GM21576 (cell line): ENCODE data around the gene EXOC6.

Experiments used
- ATAC-seq: cut with Tn5 transposase; IDR thresholded peaks from one replicate; pipeline ENCODE4 v1.9.1; 2021; ENCODE audit warnings: mild to moderate bottlenecking, moderate library complexity; ENCODE audit not compliant: unreplicated experiment

Gene EXOC6

DNA sequence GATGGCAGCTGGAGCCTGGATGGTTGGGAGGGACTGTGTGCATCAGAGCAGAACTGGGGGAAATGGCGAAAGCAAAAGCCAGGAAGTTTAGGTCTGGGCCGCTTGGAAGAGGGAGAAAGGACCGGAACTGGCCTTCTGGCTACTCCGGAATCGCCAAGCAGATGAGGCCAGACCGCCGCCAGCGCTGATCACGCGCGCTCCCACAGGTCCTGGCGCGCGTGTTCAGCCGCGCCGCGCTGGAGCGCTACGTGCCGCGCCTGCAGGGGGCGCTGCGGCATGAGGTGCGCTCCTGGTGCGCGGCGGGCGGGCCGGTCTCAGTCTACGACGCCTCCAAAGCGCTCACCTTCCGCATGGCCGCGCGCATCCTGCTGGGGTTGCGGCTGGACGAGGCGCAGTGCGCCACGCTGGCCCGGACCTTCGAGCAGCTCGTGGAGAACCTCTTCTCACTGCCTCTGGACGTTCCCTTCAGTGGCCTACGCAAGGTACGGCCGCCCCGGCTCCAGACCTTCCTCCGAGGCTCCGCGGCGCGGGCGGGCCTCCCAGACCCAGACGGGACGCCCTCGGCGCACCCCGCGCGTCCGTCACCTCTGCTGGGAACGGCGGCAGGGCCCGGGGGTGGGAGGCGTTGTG lies 214.3 kb downstream of the EXOC6 start:
- ATAC-seq: no peak

DNA sequence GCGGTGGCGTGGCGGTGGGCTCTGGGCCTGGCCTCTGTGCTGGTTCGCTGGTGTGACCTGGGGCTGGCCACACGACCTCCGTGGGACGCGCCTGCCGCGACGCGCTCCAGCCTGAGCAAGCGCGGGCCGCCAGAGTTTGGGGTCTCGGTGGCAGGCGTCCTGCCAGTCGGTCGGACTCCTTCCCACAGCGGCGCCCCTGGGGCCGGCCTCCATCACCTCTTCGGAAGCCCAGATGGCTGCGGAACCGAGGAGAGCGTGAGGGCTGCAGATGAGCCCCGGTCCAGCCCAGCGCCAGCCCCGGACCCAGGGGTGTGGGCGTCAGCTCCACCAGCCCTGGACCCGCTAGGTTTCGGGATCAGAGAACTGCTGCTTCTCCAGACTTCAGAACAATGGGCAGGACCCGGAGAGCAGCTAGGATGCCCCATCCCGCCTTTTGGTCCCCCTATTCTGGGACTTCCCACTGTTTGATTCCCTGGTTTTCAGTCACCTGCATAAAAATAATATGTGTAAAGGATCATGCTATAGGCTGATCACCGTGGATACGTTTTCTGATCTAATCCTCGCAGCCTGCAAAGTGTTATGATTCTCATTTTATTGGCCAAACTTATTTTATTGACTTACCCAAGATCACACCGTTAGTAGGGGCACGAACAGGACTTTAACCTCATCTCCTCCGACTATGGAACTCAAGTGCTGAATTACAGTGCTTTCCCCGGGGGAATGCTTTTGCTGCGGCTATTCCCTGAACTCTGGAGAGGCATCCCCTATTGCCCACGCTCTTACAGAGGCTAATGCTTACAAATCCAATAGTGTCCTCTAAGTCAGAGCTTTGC lies 215.0 kb downstream of the EXOC6 start:
- ATAC-seq: no peak

DNA sequence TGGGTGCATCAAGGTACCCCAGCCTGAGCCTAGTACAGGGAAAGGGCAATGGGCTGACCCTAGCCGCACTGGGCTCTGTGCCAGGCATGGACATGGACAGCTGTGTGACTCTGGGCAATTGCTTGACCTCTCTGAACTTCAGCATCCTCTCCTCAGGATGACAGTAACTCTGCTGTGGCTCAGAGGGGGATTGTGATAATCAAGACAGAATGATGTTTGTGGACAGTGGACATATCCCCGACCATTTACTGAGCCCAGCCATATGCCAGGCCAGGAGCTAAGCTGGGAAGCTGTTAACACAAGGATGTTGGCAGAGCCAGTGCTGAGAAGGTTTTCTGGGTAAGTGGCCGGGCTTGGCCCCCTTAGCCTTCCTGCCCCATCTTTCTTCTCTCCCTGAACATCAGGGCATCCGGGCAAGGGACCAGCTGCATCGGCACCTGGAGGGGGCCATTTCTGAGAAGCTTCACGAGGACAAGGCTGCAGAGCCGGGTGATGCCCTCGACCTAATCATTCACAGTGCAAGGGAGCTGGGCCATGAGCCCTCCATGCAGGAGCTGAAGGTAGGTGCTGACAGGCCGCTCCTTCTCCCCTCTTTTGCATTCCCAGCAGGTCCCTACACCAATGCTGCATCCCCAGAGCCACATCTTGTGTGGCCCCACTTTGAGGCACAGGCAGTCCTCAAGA lies 215.8 kb downstream of the EXOC6 start:
- no peak for ATAC-seq

DNA sequence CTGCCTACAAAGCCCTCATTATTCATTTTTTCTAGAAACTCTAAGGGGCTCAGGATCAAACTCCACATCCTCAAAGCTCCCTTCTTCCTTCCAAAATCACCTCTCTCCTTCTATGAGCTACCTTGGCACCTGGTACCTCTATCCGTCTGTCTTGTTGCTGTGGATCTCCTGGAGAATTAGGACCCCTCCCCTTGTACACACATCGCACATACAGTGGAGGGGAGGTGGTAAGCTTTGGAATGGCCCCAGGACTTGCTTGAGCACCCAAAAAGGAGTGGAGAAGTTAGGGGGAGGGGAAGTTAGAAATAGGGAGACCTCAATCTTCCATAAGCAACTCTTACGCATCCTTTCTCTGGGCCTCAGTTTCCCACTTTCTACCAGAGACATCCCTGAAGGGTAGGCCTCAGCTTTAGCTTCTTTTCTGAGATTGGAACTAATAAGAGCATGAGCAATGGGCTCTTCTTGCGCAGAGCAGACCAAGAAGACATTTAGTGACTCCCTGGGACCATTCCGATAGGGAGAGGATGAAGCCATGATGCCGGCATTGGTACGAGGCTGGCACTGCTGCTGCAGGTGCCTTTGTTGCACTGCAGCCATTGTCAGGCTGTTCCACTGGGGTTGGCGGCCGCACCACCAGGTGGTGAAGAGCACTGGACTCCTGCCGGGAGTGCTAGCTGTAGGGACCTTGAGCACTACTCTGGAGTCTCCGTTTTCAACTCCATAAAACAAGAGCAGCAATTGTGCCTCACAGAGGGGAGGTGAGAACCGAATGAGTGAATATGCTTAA lies 216.7 kb downstream of the EXOC6 start:
- ATAC-seq: no peak

DNA sequence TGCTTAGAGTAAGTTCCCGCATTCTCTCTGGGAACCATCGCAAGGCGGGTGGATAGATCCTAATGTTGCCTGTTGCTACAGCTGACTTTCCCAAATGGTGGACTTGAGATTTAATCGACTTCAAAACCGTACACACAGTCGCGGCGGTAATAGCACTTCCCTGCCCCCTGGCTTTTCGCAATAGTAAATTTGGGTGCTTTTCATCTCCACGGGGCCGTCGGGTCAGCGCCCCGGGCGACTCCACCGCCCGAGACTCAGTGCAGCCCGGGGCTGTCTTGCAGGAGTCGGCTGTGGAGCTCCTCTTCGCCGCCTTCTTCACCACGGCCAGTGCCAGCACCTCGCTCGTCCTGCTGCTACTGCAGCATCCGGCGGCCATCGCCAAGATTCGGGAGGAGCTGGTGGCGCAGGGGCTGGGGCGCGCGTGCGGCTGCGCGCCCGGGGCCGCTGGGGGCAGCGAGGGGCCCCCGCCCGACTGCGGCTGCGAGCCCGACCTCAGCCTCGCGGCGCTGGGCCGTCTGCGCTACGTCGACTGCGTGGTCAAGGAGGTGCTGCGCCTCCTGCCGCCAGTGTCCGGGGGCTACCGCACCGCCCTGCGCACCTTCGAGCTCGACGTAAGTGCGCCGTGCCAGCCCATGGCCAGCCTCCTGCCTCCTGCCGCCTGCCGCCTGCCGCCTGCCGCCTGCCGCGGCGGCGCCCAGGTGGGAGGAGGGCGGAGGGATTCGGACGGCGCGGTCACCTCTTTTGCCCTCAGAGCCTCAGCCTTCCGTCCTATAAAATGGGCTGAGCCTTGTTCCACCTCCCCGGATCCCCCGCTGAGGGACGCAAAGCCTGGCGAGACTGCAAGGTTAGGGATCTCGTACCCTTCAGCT lies 217.6 kb downstream of the EXOC6 start:
- no peak for ATAC-seq

DNA sequence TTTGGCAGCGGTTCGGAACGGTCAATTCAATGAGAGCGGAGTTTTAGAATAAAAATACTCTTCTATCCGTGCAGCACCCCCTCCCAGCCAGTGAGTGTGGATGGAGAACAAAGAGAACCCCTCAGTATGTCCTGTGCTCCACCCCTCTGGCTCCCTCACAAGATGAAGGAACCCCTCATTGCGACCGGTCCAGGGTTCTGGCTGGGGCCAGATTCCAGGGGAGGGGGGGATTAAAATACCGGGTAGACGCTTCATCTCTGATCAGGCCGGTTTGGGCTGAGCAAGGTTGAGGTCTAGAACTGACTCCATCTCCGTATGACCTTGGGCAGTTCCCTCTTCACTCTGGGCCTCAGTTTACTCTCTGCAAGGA lies 218.2 kb downstream of the EXOC6 start:
- ATAC-seq: no peak

DNA sequence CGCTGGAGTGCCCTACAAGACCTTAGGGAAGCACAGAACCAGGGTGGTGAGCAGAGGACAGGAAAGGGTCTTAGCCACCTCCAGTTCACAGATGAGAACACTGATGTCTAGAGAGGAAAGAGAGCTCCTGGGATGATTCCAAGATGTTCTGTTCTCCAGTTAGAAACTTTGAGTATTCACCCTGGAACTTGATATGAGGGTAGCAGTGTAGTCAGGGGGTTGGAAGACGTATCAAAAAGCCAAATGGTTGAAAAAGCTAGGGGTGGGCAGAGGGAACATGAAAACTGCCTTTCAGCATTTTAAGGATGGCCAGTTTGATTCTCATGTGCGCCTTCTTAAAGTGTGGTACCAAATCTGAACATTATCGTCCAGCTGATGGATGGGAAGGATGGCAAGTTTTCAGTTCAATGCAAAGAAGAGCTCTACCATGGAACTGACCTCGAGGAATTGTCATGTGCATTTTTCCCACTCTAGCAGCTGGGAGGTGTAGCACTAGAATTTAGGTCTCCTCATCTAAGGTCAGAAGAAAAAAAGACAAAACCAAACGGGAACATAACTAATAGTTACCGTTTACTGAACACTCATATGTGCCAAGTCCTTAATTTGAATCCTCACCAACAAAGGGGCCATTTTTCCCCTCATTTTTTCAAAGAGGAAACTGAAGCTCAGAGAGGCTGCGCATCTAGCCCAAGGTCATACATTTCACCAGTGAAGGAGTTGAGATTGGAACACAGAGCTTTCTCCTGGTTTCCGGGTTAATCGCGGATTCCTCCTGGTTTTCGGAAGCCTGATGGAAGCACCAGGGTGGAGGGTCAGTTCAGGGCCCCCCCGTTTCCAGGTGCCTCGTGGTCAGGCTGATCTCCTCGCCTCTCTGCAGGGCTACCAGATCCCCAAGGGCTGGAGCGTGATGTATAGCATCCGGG lies 219.4 kb downstream of the EXOC6 start:
- no peak for ATAC-seq

DNA sequence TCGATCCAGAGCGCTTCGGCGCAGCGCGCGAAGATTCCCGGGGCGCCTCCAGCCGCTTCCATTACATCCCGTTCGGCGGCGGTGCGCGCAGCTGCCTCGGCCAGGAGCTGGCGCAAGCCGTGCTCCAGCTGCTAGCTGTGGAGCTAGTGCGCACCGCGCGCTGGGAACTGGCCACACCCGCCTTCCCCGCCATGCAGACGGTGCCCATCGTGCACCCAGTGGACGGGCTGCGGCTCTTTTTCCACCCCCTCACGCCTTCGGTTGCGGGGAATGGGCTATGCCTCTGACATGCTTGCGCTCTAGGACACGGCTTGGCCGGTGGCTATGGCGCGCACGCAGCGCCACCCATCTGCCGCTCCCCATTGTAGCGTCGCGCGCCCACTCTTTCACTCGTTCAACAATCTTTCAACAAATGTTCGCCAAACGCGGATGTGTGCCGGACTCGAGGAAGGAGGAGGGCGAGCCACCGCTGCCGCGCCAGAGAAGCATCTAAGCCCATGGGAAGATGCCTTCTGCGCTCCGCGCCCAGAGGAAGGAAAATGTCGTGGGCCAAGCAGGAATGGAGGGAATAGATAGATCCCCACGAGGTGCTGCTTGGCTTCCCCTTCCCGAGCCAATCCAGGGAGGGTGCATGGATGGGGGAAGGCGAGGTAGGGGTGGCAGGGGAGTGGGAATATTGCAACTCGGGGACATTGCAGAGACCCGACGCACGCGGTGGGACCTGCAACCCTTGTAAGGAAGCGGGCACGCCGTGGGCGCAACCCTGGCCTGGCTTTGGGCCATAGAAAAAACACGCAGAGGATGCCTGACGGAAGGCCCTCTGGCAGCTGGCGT lies 220.3 kb downstream of the EXOC6 start:
- ATAC-seq: no peak

DNA sequence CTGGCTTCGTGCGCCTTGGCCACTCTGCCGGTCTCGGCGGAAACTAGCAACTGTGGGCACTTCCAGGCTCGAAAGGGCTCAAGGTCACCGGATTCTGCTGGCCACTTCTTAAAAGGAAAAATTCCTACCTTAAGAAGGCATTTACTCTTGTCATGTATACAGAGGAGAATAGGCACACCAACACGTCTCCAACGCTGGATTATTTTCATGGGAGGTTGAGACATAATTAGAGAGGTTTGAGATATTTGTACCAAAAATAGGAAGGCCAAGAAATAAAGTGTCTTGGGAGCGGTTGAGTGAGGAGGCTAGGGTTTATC lies 220.9 kb downstream of the EXOC6 start:
- no peak for ATAC-seq

DNA sequence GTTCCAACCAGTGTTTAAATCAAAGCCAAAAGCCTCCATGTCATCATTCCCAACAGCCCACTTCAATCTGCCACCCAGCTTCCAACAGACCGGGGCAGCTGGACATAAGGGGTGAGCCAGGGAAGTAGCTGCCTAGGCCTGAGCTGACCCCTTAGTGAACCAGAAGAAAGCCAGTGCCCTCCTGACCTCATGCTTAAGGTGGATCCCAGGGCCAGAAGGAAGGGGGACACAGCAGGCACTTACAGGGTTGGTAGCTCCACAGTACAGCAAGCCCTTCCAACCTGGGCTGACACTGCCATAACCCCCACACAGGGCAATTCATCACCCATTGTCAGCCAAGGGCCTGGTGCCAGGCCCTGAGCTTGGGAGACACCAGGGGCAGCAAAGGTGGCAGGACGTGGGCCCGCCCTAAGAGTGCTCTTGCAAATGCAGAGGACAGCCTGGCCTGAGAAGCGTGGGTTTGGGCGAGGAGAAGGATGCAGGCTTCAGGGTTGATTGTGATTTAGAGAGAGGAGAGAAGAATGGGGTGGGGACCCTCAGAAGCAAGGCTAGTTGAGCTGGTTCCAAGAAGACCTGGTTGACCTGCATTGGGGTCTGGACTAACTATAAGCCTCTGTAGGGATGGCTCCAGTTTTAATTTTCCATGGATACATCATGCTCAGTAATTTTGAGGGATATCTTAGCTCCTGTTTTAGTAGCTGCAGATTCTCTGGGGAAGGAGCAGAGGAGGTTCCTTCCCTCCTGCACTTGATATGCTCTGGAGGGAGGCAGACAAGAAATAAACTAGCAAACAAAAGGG lies 222.3 kb downstream of the EXOC6 start:
- no peak for ATAC-seq

DNA sequence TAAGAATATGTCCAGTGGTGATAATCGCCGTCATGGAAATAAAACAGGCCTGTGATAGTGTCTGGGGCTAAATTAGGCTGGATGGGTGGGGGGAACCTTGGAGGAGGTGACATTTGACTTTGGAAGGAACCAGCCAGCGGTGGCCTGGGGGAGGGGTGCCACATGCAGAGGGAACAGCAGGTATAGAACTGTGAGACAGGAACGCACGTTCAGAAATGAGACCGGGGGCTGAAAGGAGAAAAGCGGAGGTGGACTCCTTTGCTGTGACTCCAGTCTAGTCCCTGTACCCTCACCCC lies 222.8 kb downstream of the EXOC6 start:
- no peak for ATAC-seq

DNA sequence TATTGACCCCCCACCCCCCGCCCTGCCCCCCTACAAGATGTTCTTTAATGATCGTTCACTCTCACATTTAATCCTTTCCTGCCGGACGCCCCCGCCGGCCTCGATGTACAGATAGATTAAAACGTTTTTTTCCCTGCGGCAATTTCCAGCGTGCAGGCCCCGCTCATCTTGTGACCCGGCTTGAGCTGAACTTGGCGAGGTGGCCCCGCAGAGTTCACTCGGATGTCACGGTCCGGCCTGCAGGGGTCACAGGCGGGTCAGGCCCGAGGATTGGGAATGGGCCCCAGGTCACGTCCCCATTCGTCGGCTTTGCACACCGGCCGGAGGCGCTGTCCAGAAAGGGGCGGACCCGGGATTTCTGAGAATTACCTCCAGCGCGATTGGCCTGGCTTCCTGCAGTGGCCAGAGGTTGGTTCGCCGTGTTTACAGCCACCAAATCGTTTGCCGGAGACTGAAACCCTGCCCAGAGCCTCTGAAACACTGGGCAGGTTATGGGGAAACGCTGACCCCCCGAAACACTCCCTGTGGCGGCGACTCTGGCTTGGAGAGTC lies 223.4 kb downstream of the EXOC6 start:
- ATAC-seq: no peak

DNA sequence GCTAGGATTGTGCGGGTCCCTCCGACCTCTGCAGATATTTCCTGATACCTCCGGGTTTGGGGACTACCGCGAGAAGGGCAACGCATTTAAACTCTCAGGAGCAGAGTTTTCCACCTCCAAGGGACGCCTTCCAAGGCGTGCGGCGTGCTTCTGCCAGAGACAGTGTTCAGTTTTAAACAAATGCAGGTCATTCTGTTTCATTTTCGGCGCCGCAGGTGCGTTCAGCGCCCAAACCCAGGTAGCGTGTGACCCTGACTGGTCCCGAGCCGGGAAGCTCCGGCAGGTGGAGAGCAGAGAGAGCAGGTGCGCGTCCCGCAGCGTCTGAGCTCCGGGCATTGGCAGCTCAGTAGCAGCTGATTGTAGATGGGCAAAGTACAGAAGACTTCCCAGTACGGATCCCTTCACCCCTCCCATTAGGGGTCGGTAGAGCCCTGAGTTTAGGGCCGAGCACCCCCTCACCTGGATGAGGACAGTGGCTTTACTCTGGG lies 223.9 kb downstream of the EXOC6 start:
- ATAC-seq: no peak

DNA sequence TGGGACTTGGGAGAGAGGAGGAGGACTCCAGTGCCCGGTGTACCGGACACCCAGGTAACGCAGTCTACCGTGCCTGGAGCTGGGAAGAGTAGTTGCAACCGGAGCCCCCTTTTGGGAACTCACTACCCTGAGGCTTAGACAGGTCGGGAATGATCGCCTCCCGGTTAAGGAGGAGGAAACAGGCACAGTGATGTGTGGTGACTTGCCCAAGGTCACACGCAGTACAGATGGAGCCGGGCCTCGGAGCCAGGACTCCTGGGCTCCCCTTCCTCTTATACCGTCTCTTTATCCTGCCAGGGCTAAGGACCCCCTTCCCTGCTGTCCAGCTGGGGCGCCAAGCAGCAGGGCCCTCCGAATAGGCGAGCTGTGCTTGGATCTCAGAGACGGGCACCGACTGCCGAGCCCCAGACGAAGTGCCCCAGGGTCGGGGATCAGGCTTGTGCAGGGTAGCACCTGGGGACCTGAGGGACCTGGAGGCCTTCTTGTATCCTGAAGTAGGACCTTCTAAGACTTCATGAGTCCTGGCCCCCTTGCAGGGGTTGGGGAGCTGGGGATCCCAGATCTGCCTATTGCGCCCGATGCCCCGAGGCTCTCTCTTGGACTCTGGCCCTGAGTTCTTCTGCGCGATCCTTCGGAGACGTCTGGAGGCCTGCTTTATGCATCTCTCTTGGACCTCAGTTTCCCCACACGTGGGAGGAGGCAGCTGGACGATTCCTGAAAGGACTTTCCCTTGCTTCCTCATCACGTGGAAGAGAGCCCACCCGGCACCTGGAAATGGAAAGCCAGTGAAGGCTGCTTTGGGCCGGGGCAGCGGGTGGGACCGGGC lies 224.6 kb downstream of the EXOC6 start:
- no peak for ATAC-seq

DNA sequence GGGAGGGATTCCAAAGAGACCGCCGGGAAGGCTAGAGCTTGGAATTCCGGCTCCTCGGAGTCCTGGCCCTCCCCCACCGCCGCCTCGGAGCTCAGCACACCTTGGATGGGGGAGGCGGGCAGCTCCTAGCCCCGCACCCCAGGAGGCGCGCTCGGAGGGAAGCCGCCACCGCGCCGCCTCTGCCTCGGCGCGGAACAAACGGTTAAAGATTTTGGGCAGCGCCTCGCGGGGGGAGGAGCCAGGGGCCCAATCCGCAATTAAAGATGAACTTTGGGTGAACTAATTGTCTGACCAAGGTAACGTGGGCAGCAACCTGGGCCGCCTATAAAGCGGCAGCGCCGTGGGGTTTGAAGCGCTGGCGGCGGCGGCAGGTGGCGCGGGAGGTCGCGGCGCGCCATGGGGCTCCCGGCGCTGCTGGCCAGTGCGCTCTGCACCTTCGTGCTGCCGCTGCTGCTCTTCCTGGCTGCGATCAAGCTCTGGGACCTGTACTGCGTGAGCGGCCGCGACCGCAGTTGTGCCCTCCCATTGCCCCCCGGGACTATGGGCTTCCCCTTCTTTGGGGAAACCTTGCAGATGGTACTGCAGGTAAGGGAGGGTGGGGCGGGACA lies 225.3 kb downstream of the EXOC6 start, which contains the start of gene CYP26A1:
Gene CYP26A1, plus strand, starts transcription at position 355 of the 608 bp plus-strand sequence. Its CDS starts 42 bp downstream, at position 397.
- no peak for ATAC-seq

DNA sequence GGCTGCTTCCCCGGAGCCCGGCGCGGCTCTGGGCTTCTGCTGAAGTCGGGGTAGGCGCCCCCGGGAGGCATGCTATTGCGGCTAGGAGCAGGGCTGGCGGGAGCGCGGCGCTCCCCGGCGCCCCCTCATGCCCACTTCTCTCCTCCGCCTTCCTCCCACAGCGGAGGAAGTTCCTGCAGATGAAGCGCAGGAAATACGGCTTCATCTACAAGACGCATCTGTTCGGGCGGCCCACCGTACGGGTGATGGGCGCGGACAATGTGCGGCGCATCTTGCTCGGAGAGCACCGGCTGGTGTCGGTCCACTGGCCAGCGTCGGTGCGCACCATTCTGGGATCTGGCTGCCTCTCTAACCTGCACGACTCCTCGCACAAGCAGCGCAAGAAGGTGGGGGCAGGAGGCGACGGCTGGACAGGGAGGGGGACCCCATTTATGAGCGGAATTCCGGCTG lies 225.9 kb downstream of the EXOC6 start:
- ATAC-seq: no peak
